Ovary (tissue), 9 donors: ENCODE data around the gene SMURF1. TPM values are rescaled to one million over a fixed set of nuclear protein-coding genes. Genes with fewer than 3 reads are reported as not detected.

ENCODE experiments used
- DNase-seq, 5 donors: peaks; one replicate each; pipeline ENCODE4 v3.0.0-alpha.2; 2019 to 2020
- H3K27ac ChIP-seq, 2 donors: fragments of 200-600 bp; one replicate each; pipeline versions ENCODE4 v1.5.1 to v1.8.0; 2019 to 2022
- H3K27me3 ChIP-seq: fragments of 200-600 bp; one replicate; pipeline ENCODE4 v1.8.0; 2022
- H3K36me3 ChIP-seq: fragments of 200-600 bp; sonication (generic); one replicate; pipeline ENCODE4 v1.5.1; 2019
- H3K4me1 ChIP-seq: one replicate; pipeline ENCODE4 v1.8.1; 2013; ENCODE audit warnings: mild to moderate bottlenecking, moderate library complexity; ENCODE audit not compliant: insufficient read depth
- H3K4me3 ChIP-seq: fragments of 200-600 bp; sonication (generic); one replicate; pipeline ENCODE4 v1.5.1; 2017
- H3K9me3 ChIP-seq, 2 donors: fragments of 200-600 bp in 1 of 2; sonication (generic) in 1 of 2; one replicate each; pipeline versions ENCODE4 v1.5.1 to v1.8.1; 2013 to 2019; ENCODE audit warnings: mild to moderate bottlenecking in 1 of 2, moderate library complexity in 1 of 2
- EP300 ChIP-seq: sonication (generic); formaldehyde crosslinking; IDR thresholded peaks from one replicate; pipeline ENCODE4 v1.6.1; 2017; ENCODE audit warnings: antibody characterized with exemption
- POLR2A ChIP-seq: fragments of 450-650 bp; IDR thresholded peaks from one replicate; pipeline ENCODE4 v1.6.1; 2017; ENCODE audit warnings: antibody characterized with exemption, mild to moderate bottlenecking, moderate library complexity
- WGBS, 3 donors: extraction: QIAGEN DNeasy Blood & Tissue Kit in 1 of 3; methylation state at CpG; one replicate each; pipeline versions ENCODE4 v1.1.5 to v1.1.7; 2013 to 2017; 5-methylcytosine and 5-hydroxymethylcytosine counted together
- intact Hi-C, 4 donors: fragments of 100-400 bp; cut with DNase I; formaldehyde crosslinking; loops; one replicate each; pipeline versions ENCODE4 v1.11.0 to v1.15.1; 2022 to 2023
- polyA plus RNA-seq, 2 donors: library from polyadenylated mRNA; stranded (reverse); fragments of 200-250 nt in 1 of 2; fragments of 350-450 nt in 1 of 2; fragmentation: Illumina TruSeq in 1 of 2; extraction: RNeasy Lipid Tissue Mini Kit (QIAGEN cat#74804) in 1 of 2; gene quantifications; one replicate each; pipeline ENCODE4 v1.2.3, GENCODE V29; 2013 to 2014
- total RNA-seq, 7 donors: library from RNA; depleted of rRNA in 2 of 7; stranded (reverse); fragments of >200 nt in 2 of 7; fragmentation: NEBNext Ultra II Directional in 3 of 7; extraction: Animal tissue kit (Norgen Biotek cat#: 25700) in 3 of 7; gene quantifications; one replicate each; pipeline versions ENCODE4 v1.1.0 to v1.2.4, GENCODE V29; 2016 to 2023
- TF ChIP-seq, protein P1 (sequence below), 3 donors: fragments of 450-650 bp in 2 of 3; fragments of 200-600 bp in 1 of 3; IDR thresholded peaks; one replicate each; pipeline versions ENCODE4 v1.5.1 to v1.8.0; 2016 to 2022; ENCODE audit warnings: antibody characterized with exemption in 3 of 3, mild to moderate bottlenecking in 1 of 3
- donor health status: DM: no; HTN: no; CAD: no; lungs with moderate emphysema.
- donor health status: DM: no; HTN: no; CAD: no.
- donor health status: Bipolar disorder and iron deficiency.
- donor health status: DM: yes; HTN: yes; CAD: no.
- donor health status: DM: no; HTN: no; CAD: no.
- donor health status: DM: yes; HTN: yes; CAD: no.

The SMURF1 gene
- total and polyA plus RNA-seq, 9 donors: 15.1 to 40.3 (median 27.2) TPM

DNA sequence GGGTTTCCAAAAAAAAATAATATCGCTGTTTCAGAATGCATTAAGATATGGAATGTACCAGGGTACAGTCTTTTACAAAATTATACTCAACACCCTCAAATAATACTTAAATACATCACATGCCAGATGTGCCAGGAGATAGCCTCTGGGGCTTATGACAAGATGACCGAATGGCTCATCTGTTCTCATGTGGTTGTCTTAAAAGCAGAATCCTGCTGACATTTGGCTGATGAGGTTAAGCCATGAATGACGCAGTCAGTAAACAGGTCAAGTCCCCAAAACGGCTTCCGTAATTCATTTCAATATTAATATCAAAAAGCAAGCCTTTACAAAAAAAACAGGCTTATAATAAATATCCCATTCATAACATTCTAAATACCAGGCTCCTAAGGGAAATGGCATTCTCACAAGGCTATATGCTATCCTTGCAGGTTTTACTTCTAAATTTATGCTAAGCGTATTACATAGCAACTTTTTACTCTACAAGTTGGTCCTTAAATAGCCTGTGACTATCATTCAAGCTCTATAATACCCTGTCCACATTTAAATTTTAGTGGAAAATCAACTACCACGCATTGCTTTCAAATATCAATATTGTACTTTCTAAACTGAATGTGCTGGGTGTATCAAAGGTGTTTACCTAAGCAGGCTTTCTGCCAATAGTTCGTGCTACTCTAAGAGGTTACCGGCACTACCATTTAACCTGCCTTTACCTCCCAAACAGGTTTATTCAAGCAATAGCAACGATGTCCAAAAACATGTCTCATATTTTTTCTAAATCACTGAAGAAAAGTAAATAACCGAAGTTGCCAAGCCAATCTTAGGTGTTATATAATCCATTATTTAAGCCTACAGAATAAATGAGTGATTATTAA, 15.6 kb downstream of the SMURF1 start:
- no peaks in the 10 kb centered on the region for H3K36me3 ChIP-seq
- peaks cover 19% of the 10 kb centered on the region for H3K4me1 ChIP-seq
- H3K9me3 ChIP-seq: no peaks in the 10 kb centered on the region
- TF ChIP-seq EP300: no peak
- no peak for TF ChIP-seq POLR2A
- TF ChIP-seq, protein P1, sequence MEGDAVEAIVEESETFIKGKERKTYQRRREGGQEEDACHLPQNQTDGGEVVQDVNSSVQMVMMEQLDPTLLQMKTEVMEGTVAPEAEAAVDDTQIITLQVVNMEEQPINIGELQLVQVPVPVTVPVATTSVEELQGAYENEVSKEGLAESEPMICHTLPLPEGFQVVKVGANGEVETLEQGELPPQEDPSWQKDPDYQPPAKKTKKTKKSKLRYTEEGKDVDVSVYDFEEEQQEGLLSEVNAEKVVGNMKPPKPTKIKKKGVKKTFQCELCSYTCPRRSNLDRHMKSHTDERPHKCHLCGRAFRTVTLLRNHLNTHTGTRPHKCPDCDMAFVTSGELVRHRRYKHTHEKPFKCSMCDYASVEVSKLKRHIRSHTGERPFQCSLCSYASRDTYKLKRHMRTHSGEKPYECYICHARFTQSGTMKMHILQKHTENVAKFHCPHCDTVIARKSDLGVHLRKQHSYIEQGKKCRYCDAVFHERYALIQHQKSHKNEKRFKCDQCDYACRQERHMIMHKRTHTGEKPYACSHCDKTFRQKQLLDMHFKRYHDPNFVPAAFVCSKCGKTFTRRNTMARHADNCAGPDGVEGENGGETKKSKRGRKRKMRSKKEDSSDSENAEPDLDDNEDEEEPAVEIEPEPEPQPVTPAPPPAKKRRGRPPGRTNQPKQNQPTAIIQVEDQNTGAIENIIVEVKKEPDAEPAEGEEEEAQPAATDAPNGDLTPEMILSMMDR (IDR thresholded peaks at IDR 0.05): no peak
- peak overlapping the region in 1 of 2 donors; percentile 36 for H3K27ac ChIP-seq
- WGBS, 3 donors: 58 to 69% (median 61%) methylated on average over 11 of the region's 11 CpGs
- no peak for DNase-seq
- no peaks in the 10 kb centered on the region for H3K27me3 ChIP-seq
- intact Hi-C loops: no loop called here
- no peak overlapping the region for H3K4me3 ChIP-seq

DNA sequence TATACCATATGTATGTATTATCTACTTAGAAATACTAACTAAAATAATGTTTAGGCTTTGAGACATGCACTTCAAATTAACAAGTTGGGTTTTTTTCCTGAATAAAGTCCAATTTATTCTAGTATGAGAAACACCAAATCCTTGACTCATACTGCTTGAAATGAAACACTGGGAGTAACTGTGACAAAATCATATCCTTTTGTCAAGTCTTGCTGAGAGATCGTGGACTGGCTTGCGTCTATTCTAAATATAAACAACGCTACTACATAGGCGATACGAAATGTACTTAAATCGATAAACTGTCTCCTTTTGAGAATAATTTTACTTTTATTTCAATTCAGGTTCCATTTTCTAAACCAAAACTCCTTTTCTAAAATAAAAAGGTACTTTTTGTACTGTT, 16.3 kb downstream of the SMURF1 start:
- Histone ChIP-seq H3K4me1 (peaks cover 18% of the 10 kb centered on the region), H3K9me3 (no peaks in the 10 kb centered on the region), H3K27ac (peak overlapping the region in 1 of 2 donors; percentile 36), H3K4me3 (no peak overlapping the region), H3K36me3 (no peaks in the 10 kb centered on the region), H3K27me3 (no peaks in the 10 kb centered on the region)
- intact Hi-C loops: no loop called here
- no peak for DNase-seq
- TF ChIP-seq EP300 (no peak), POLR2A (no peak)
- TF ChIP-seq, protein P1 (IDR thresholded peaks at IDR 0.05): no peak
- 55 to 58% (median 56%) methylated on average over 6 of the region's 6 CpGs for WGBS, 3 donors

DNA sequence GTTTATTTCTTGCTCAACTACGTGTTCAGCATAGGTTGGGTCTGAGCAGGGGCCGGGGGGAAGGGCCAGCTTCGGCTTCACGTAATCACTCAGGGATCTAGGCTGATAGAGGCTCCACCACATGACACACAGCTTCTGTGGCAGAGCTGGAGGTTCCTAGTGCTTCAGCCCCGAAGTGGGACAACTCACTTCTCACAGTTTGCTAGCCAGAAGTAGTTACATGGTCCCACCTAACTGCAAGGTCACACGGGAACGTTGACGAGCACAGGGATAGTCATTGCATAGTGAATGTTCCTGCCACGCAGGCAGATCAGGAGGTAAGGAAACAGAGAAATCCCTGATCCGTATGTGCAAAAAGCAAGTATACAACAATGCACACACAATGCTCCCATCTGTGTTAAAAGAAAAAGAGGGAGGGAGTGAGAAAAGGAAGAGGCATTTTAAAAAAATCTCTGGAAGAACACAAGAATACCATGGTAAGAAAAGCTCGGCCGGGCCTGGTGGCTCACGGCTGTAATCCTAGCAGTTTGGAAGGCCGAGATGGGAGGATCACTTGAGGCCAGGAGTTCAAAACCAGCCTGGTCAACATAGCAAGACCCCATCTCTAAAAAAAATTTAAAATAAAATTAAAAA, 16.9 kb downstream of the SMURF1 start:
- no peak for TF ChIP-seq POLR2A
- TF ChIP-seq, protein P1 (IDR thresholded peaks at IDR 0.05): no peak
- no peak for TF ChIP-seq EP300
- DNase-seq: peak in 1 of 5 donors; percentile 35
- Histone ChIP-seq H3K4me1 (peaks cover 16% of the 10 kb centered on the region), H3K36me3 (no peaks in the 10 kb centered on the region), H3K4me3 (no peak overlapping the region), H3K27me3 (no peaks in the 10 kb centered on the region), H3K27ac (peak overlapping the region in 1 of 2 donors; percentile 36), H3K9me3 (no peaks in the 10 kb centered on the region)
- WGBS, 3 donors: 58 to 63% (median 60%) methylated on average over 14 of the region's 14 CpGs
- intact Hi-C loops: no loop called here

DNA sequence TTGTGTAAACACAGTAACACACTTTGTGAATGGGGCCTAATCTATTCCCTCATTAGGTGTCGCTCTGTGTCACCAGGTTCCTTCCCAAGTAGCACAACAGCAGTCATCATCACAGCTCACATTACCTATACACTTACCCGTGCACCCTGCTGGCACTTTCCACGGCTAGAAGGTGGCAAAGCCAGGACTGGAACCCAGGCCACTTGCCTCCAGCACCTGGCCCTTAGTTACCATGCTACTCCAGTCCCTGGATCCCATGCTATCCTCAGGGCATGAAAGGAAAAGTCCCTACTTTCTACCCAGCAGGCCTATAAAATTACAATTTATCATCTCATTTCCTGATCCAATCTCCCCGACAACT, 18.4 kb downstream of the SMURF1 start:
- H3K9me3 ChIP-seq: no peaks in the 10 kb centered on the region
- peaks cover 14% of the 10 kb centered on the region for H3K4me1 ChIP-seq
- no peak for DNase-seq
- TF ChIP-seq EP300: no peak
- TF ChIP-seq, protein P1 (IDR thresholded peaks at IDR 0.05): no peak
- no peak for TF ChIP-seq POLR2A
- H3K27ac ChIP-seq: no peak overlapping the region
- WGBS, 3 donors: 92 to 97% (median 93%) methylated on average over 4 of the region's 4 CpGs
- intact Hi-C loops: no loop called here
- no peak overlapping the region for H3K4me3 ChIP-seq
- H3K27me3 ChIP-seq: no peaks in the 10 kb centered on the region
- H3K36me3 ChIP-seq: no peaks in the 10 kb centered on the region
